ENCODE results near the gene SIRPA. TPM values are rescaled to one million over a fixed set of nuclear protein-coding genes. Genes with fewer than 3 reads are reported as not detected.

Gene SIRPA
- total and polyA plus RNA-seq, 2 of the 8 experiments (the other 6 are each of a cell fraction or from before 2014, with no cell fraction given): 3.9 to 4.3 TPM

DNA sequence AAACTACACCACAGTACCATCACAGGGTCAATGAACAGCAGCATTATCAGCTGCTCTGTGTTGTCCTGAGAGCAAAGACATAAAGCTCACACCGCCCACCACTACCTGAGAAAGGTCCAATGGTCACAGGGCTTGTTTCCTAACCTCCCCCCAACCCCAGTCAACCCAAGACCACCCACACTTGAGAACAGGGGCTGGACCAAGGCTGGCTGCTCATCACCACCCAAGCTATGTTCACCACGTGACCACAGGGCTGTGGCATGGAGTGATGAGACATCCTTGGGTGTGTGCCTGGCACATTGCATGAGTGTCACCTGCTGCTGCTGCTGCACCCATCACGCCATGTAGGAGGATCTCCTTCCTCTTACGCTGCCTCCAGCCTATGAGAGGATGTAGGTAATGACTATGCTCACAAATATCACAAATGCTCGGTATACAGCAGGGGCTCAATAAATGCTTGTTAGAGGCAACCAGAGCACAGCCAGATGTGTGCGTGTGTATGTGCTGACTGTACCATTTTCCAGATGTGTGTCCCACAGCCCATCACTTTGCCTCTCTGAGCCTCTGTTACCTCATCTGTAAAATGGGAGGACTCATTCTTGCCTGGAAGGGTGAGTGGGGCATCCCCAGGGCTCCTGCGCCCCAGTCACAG, 23.3 kb upstream of the SIRPA start:
- Histone ChIP-seq H3K4ac (replicated peaks; ENCODE audit: insufficient read length, low read depth, low read length) (no peak overlapping the region), H3K4me1 (replicated peaks in 1 of 4; ENCODE audit: control insufficient read depth in 3 of 4, insufficient read depth in 4 of 4, low read length in 3 of 4) (peaks cover 0 to under 1% (median 0%) of the 10 kb centered on the region in 4 experiments; a peak in 2 of 7 replicates), H2AFZ (ENCODE audit: low read length) (no peak overlapping the region), H3K14ac (ENCODE audit: insufficient read length) (no peak overlapping the region), H3K27ac (ENCODE audit: low read depth, low read length) (no peak overlapping the region), H4K5ac (ENCODE audit: insufficient read length, low read depth, low read length) (no peak overlapping the region), H2BK5ac (ENCODE audit: low read depth, low read length) (no peak overlapping the region), H4K91ac (replicated peaks; ENCODE audit: insufficient read length, low read length) (no peak overlapping the region), H3K4me2 (ENCODE audit: insufficient read depth in 1 of 2, low read depth in 2 of 2, low read length in 2 of 2) (no peak overlapping the region), H4K20me1 (replicated peaks in 1 of 2; ENCODE audit: control insufficient read depth in 1 of 2, insufficient read depth in 2 of 2, low read length in 2 of 2) (no peaks in the 10 kb centered on the region), H2BK12ac (ENCODE audit: low read depth, low read length) (no peak overlapping the region), H3K18ac (ENCODE audit: extremely low read depth, low read length) (no peak overlapping the region), H3K79me1 (ENCODE audit: low read depth, low read length) (no peaks in the 10 kb centered on the region; the same call in 1 of the 2 replicates), H2BK15ac (ENCODE audit: low read length) (peak overlapping the region; percentile 1; the same call in 1 of the 2 replicates), H3K36me3 (ENCODE audit: control insufficient read depth in 2 of 4, insufficient read depth in 4 of 4, low read length in 3 of 4) (no peaks in the 10 kb centered on the region), H3K9ac (replicated peaks in 1 of 4; ENCODE audit: extremely low read depth in 1 of 4, low read depth in 3 of 4, low read length in 3 of 4) (no peak overlapping the region), H3K23ac (ENCODE audit: insufficient read length) (no peak overlapping the region), H2BK20ac (ENCODE audit: low read length) (no peak overlapping the region), H3K4me3 (ENCODE audit: extremely low read depth in 1 of 4, insufficient read depth in 2 of 4, low read depth in 3 of 4, low read length in 4 of 4) (no peak overlapping the region), H3K9me3 (ENCODE audit: insufficient read depth in 2 of 2, low read depth in 1 of 2, low read length in 1 of 2) (no peaks in the 10 kb centered on the region), H3K23me2 (ENCODE audit: low read depth, low read length) (peaks cover 2% of the 10 kb centered on the region; the same call in 1 of the 2 replicates), H3K56ac (replicated peaks; ENCODE audit: insufficient read length, low read depth, low read length) (no peak overlapping the region), H4K8ac (ENCODE audit: extremely low read depth, insufficient read depth, low read length) (no peak overlapping the region), H2AK5ac (ENCODE audit: low read depth, low read length) (no peak overlapping the region), H3K27me3 (replicated peaks in 1 of 4; ENCODE audit: control insufficient read depth in 3 of 4, extremely low read depth in 1 of 4, insufficient read depth in 3 of 4, low read length in 3 of 4) (no peaks in the 10 kb centered on the region), H3K79me2 (ENCODE audit: control insufficient read depth in 1 of 2, insufficient read depth in 2 of 2, low read length in 2 of 2) (no peaks in the 10 kb centered on the region), H2BK120ac (replicated peaks; ENCODE audit: low read depth, low read length) (no peak overlapping the region)
- FAIRE-seq (no peak), DNase-seq (ENCODE audit: low read depth in 1 of 2, low spot score in 2 of 2) (no peak)
- no peak for TF ChIP-seq CTBP2 (IDR thresholded peaks at IDR 0.05; ENCODE audit: borderline replicate concordance, insufficient read depth, insufficient read length, low read length)
- ChIA-PET CTCF (ENCODE audit: partially characterized antibody) (interaction anchor here (1.1 to 1.4 kb wide), 2 partner anchors 12 to 75 kb away, joined by 3 to 4 read pairs; no protein-coding TSS in a partner anchor), POLR2A (ENCODE audit: partially characterized antibody) (no interaction called here)
- WGBS, 2 experiments (ENCODE audit: extremely low coverage in 1 of 2, insufficient coverage in 1 of 2, insufficient read length in 1 of 2, insufficient replicate concordance in 2 of 2, low coverage in 1 of 2, low lambda C conversion rate in 2 of 2, missing lambda C conversion rate in 1 of 2): 89% methylated on average over 7 of the region's 7 CpGs; no CpG with 5 or more reads in 1 of the 2 experiments
